Measurements from ENCODE around the gene POP4. TPM values are rescaled to one million over a fixed set of nuclear protein-coding genes. Genes with fewer than 3 reads are reported as not detected.
"Not testable (repeated sequence)": the region's sequence is repeated elsewhere in the genome, so short reads cannot be mapped to it uniquely, and the experiment has no call there.

POP4 gene
- total RNA-seq, 3 donors from 2014 or later, result 160 to 173 (median 168) TPM

DNA sequence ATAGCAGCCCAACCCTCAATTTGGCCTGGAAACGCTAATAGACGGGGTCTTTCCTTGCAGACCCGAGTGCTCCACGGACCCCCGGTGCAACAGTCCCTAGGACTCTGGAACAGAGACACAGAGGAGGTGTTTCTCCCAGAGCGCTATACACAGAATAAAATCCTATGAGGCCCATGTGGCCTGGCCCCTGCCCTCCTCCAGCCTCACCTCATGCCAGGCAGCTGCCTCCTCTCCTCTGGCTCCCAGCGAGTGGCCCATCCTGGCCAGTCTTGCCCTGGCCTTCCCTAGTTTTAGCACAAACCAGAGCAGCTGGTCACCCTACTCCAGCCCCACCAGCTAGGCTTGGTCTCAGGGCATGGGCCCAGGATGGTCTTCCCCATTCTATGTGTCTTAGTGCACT, 20.3 kb downstream of the POP4 start:
- Mint-ChIP-seq H3K4me1 (ENCODE audit: low read depth) (peaks cover 34% of the 10 kb centered on the region), H3K36me3 (ENCODE audit: insufficient read depth) (no peaks in the 10 kb centered on the region), H3K27me3 (ENCODE audit: low read depth) (no peaks in the 10 kb centered on the region), H3K9me3 (no peaks in the 10 kb centered on the region), H3K4me3 (no peak overlapping the region)
- DNase-seq (no peak), ATAC-seq (no peak)

- H3K4me1 Mint-ChIP-seq (ENCODE audit: low read depth), result peaks cover 30% of the 10 kb centered on the region
- H3K9me3 Mint-ChIP-seq; DNase-seq; H3K27me3 Mint-ChIP-seq (ENCODE audit: low read depth); ATAC-seq; H3K4me3 Mint-ChIP-seq; H3K36me3 Mint-ChIP-seq (ENCODE audit: insufficient read depth): not testable (repeated sequence)
Measured at GRCh38 chr19:29626832-29627231, 20.7 kb downstream of the POP4 start.

- Mint-ChIP-seq H3K27me3 (ENCODE audit: low read depth) (no peaks in the 10 kb centered on the region), H3K4me1 (ENCODE audit: low read depth) (peaks cover 10% of the 10 kb centered on the region), H3K9me3 (no peaks in the 10 kb centered on the region), H3K4me3 (no peak overlapping the region), H3K36me3 (ENCODE audit: insufficient read depth) (no peaks in the 10 kb centered on the region)
- DNase-seq, result no peak
- ATAC-seq, result no peak
Measured at GRCh38 chr19:29628661-29629385, 22.7 kb downstream of the POP4 start.

DNA sequence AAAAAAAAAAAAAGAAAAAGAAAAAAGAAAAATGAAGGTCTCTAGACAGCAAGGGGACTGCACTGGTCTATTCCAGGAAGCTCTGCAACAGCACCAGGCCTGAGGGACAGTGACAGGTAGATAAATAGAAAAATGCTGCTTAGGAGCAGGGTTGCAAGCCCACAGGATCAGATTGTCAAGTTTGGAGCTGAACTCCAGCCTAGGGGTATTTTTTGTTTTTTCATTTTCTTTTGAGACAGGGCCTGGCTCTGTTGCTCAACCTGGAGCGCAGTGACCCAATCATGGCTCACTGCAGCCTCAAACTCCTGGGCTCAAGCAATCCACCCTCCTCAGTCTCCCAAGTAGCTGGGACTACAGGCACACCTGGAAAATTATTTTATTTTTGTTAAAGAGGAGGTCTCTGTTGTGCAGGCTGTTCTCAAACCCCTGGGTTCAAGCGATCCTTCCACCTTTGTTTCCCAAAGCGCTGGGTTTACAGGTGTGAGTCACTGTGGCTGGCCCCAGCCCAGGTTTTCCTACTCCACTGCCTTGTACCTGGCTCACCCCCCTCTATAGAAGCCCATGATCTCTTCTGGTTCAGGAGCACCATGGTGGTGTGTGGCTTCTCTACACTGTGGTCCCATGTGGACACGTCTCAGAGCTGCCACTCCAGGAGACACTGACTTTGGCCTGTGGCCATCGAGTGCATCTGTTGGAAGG, 23.9 kb downstream of the POP4 start:
- Mint-ChIP-seq H3K4me1 (ENCODE audit: low read depth) (peaks cover 2% of the 10 kb centered on the region), H3K9me3 (no peaks in the 10 kb centered on the region), H3K27me3 (ENCODE audit: low read depth) (no peaks in the 10 kb centered on the region), H3K4me3 (no peak overlapping the region), H3K36me3 (ENCODE audit: insufficient read depth) (no peaks in the 10 kb centered on the region)
- no peak for DNase-seq
- ATAC-seq, result no peak

- DNase-seq (no peak), ATAC-seq (no peak)
- Mint-ChIP-seq H3K4me3 (no peak overlapping the region), H3K27me3 (ENCODE audit: low read depth) (no peaks in the 10 kb centered on the region), H3K9me3 (no peaks in the 10 kb centered on the region), H3K4me1 (ENCODE audit: low read depth) (no peaks in the 10 kb centered on the region), H3K36me3 (ENCODE audit: insufficient read depth) (no peaks in the 10 kb centered on the region)
Measured at GRCh38 chr19:29630655-29631054, 24.6 kb downstream of the POP4 start.

GRCh38 chr19:29631450-29631849, 25.4 kb downstream of the POP4 start:
- Mint-ChIP-seq H3K27me3 (ENCODE audit: low read depth) (no peaks in the 10 kb centered on the region), H3K9me3 (no peaks in the 10 kb centered on the region), H3K36me3 (ENCODE audit: insufficient read depth) (no peaks in the 10 kb centered on the region), H3K4me3 (no peak overlapping the region), H3K4me1 (ENCODE audit: low read depth) (no peaks in the 10 kb centered on the region)
- no peak for DNase-seq
- ATAC-seq, result no peak

- no peaks in the 10 kb centered on the region for H3K4me1 Mint-ChIP-seq (ENCODE audit: low read depth)
- H3K9me3 Mint-ChIP-seq, result no peaks in the 10 kb centered on the region
- DNase-seq, result no peak
- no peak overlapping the region for H3K4me3 Mint-ChIP-seq
- H3K27me3 Mint-ChIP-seq (ENCODE audit: low read depth), result no peaks in the 10 kb centered on the region
- ATAC-seq, result no peak
- H3K36me3 Mint-ChIP-seq (ENCODE audit: insufficient read depth), result no peaks in the 10 kb centered on the region
Measured at GRCh38 chr19:29634002-29634401, 27.9 kb downstream of the POP4 start.

DNA sequence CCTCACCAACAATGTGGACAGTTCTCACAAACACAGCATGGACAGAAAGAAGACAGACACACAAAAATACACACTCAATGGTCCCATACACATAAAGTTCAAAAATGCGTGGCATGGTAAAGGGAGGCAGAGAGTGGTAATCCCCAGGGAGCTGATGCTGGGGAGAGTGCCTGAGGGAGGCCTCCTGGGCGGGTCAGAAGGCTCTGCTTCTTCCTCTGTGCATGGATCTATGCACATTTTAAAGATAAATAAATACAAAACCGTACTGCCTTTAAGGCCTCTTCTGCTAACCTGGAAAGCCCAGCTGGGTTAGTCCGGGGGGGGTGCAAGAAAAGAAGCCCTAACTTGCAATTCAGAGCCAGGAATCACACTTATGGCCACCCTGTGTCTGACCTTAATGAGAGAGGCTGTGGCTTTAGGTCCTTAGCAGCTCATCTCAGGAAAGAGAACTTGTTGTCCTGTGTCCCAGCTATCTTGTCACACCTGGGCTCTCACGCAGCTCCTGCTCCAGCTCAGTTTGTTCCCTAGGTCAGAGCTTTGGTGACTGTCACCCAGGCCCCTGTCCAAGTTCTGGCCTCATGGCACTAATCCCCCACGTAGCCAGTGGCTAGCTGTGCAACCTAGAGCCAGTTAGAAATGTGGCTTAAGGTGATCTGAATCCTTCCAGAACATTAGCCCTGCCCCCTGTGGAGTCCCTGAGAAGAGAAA, 28.5 kb downstream of the POP4 start:
- Mint-ChIP-seq H3K4me1 (ENCODE audit: low read depth) (no peaks in the 10 kb centered on the region), H3K27me3 (ENCODE audit: low read depth) (no peaks in the 10 kb centered on the region), H3K4me3 (no peak overlapping the region), H3K9me3 (no peaks in the 10 kb centered on the region), H3K36me3 (ENCODE audit: insufficient read depth) (no peaks in the 10 kb centered on the region)
- no peak for ATAC-seq
- no peak for DNase-seq

DNA sequence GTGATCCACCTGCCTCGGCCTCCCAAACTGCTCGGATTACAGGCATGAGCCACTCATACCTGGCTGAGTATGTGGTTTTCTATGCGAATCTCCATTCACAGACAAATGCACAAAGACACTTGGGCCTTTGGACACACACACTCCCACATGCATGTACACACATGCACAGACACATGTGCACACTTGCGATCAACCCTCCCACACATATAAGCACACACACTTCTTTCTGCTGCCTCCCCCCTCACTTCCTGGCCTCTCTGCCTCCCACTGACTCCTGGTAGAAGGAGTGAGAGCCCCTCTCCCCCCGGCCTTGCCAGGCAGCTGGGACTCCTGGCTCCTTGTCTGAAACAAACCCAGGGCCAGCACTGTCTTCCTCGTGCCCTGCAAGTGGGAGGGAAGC, 29.9 kb downstream of the POP4 start:
- no peaks in the 10 kb centered on the region for H3K4me1 Mint-ChIP-seq (ENCODE audit: low read depth)
- ATAC-seq, result no peak
- H3K9me3 Mint-ChIP-seq, result no peaks in the 10 kb centered on the region
- H3K4me3 Mint-ChIP-seq, result no peak overlapping the region
- no peaks in the 10 kb centered on the region for H3K27me3 Mint-ChIP-seq (ENCODE audit: low read depth)
- no peak for DNase-seq
- no peaks in the 10 kb centered on the region for H3K36me3 Mint-ChIP-seq (ENCODE audit: insufficient read depth)

DNA sequence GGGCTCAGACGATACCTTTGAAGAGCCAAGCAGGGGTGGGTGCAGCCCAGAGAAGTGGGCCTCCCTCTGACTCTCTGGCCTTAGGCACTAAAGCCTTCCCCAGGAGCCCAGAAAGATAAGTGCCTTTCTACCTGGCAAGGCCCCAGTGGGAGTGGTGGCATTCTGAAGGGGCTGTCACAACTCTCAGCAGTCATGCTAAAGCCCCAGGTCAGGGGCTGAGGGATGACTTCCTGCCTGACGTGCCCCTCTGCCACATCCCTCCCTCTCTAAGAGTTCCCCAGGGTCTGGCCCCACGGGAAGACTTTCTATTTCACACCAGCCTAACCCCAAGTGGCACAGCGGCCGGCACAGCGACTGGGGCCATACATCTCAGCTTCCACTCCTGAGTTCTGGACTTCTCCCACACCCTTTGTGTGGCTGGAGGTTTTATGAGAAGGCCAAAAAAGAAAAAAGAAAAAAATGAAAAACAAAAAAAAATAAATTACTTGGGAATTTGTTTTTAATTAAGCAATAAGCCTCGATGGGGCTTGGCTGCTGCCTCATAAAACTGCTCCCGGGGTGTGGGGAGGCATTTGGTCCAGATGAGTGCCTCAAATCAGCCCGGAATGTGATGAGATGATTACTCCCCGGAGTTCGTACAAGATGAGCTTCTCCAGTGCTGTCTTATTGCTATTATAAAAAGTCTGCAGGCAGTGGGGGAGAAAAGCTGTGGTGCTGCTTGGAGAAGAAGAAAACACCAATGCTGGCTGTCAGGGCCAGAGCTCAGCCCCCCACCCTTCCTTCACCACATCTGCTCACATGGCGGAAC, 30.7 kb downstream of the POP4 start:
- Mint-ChIP-seq H3K36me3 (ENCODE audit: insufficient read depth) (no peaks in the 10 kb centered on the region), H3K27me3 (ENCODE audit: low read depth) (no peaks in the 10 kb centered on the region), H3K4me3 (no peak overlapping the region), H3K9me3 (no peaks in the 10 kb centered on the region), H3K4me1 (ENCODE audit: low read depth) (no peaks in the 10 kb centered on the region)
- no peak for ATAC-seq
- no peak for DNase-seq

- no peaks in the 10 kb centered on the region for H3K9me3 Mint-ChIP-seq
- ATAC-seq (no peak), DNase-seq (no peak)
- no peaks in the 10 kb centered on the region for H3K36me3 Mint-ChIP-seq (ENCODE audit: insufficient read depth)
- H3K27me3 Mint-ChIP-seq (ENCODE audit: low read depth), result no peaks in the 10 kb centered on the region
- H3K4me1 Mint-ChIP-seq (ENCODE audit: low read depth), result no peaks in the 10 kb centered on the region
- H3K4me3 Mint-ChIP-seq, result no peak overlapping the region
Measured at GRCh38 chr19:29639086-29639485, 33.0 kb downstream of the POP4 start.

- no peaks in the 10 kb centered on the region for H3K9me3 Mint-ChIP-seq
- no peaks in the 10 kb centered on the region for H3K27me3 Mint-ChIP-seq (ENCODE audit: low read depth)
- no peak for ATAC-seq
- no peak overlapping the region for H3K4me3 Mint-ChIP-seq
- no peaks in the 10 kb centered on the region for H3K36me3 Mint-ChIP-seq (ENCODE audit: insufficient read depth)
- H3K4me1 Mint-ChIP-seq (ENCODE audit: low read depth), result peaks cover 3% of the 10 kb centered on the region
- no peak for DNase-seq
Measured at GRCh38 chr19:29640231-29640630, 34.1 kb downstream of the POP4 start.

- no peak overlapping the region for H3K4me3 Mint-ChIP-seq
- H3K36me3 Mint-ChIP-seq (ENCODE audit: insufficient read depth), result no peaks in the 10 kb centered on the region
- ATAC-seq (no peak), DNase-seq (no peak)
- no peaks in the 10 kb centered on the region for H3K27me3 Mint-ChIP-seq (ENCODE audit: low read depth)
- H3K9me3 Mint-ChIP-seq, result no peaks in the 10 kb centered on the region
- H3K4me1 Mint-ChIP-seq (ENCODE audit: low read depth), result peaks cover 15% of the 10 kb centered on the region
Measured at GRCh38 chr19:29641597-29641996, 35.5 kb downstream of the POP4 start.

GRCh38 chr19:29643361-29643935, 37.4 kb downstream of the POP4 start:
- Mint-ChIP-seq H3K27me3 (ENCODE audit: low read depth) (no peaks in the 10 kb centered on the region), H3K4me3 (no peak overlapping the region), H3K36me3 (ENCODE audit: insufficient read depth) (no peaks in the 10 kb centered on the region), H3K4me1 (ENCODE audit: low read depth) (peaks cover 15% of the 10 kb centered on the region), H3K9me3 (no peaks in the 10 kb centered on the region)
- DNase-seq, result no peak
- no peak for ATAC-seq

Measured in activated T-cell treated with anti-CD3 and anti-CD28 coated beads, Interleukin-2, amount 50 U/mL, for 4 hours (primary cell).